ENCODE measurements around the gene FGGY.
"Not testable (repeated sequence)": the region's sequence is repeated elsewhere in the genome, so short reads cannot be mapped to it uniquely, and the experiment has no call there.

The FGGY gene

GRCh38 chr1:59289570-59289969 is 7.3 kb upstream of the FGGY start:
- no peak for DNase-seq (ENCODE audit: low spot score)

- DNase-seq (ENCODE audit: low spot score), result no peak
Measured at GRCh38 chr1:59290193-59290949, 6.5 kb upstream of the FGGY start.

GRCh38 chr1:59291561-59291960 is 5.3 kb upstream of the FGGY start:
- DNase-seq (ENCODE audit: low spot score), result no peak

- peak; percentile 55 for DNase-seq (ENCODE audit: low spot score)
Measured at GRCh38 chr1:59292562-59292961, 4.3 kb upstream of the FGGY start.

- no peak for DNase-seq (ENCODE audit: low spot score)
Measured at GRCh38 chr1:59293206-59293605, 3.7 kb upstream of the FGGY start.

GRCh38 chr1:59293849-59294248 is 3.0 kb upstream of the FGGY start:
- DNase-seq (ENCODE audit: low spot score), result no peak

GRCh38 chr1:59294423-59294822 is 2.5 kb upstream of the FGGY start:
- DNase-seq (ENCODE audit: low spot score), result no peak

- no peak for DNase-seq (ENCODE audit: low spot score)
Measured at GRCh38 chr1:59295618-59296017, 1.3 kb upstream of the FGGY start.

GRCh38 chr1:59298026-59298583 is 1.2 kb downstream of the FGGY start:
- no peak for DNase-seq (ENCODE audit: low spot score)

GRCh38 chr1:59298710-59299346 is 1.9 kb downstream of the FGGY start:
- DNase-seq (ENCODE audit: low spot score), result no peak

- not testable (repeated sequence) for DNase-seq (ENCODE audit: low spot score)
Measured at GRCh38 chr1:59299670-59300069, 2.8 kb downstream of the FGGY start.

GRCh38 chr1:59302297-59302696 is 5.4 kb downstream of the FGGY start:
- no peak for DNase-seq (ENCODE audit: low spot score)

GRCh38 chr1:59302871-59303270 is 6.0 kb downstream of the FGGY start:
- no peak for DNase-seq (ENCODE audit: low spot score)

GRCh38 chr1:59305188-59305587 is 8.3 kb downstream of the FGGY start:
- DNase-seq (ENCODE audit: low spot score), result no peak

GRCh38 chr1:59307591-59307990 is 10.7 kb downstream of the FGGY start:
- no peak for DNase-seq (ENCODE audit: low spot score)

- no peak for DNase-seq (ENCODE audit: low spot score)
Measured at GRCh38 chr1:59308839-59309238, 11.9 kb downstream of the FGGY start.

GRCh38 chr1:59309392-59309791 is 12.5 kb downstream of the FGGY start:
- no peak for DNase-seq (ENCODE audit: low spot score)

GRCh38 chr1:59309795-59310548 is 13.1 kb downstream of the FGGY start:
- no peak for DNase-seq (ENCODE audit: low spot score)

GRCh38 chr1:59310549-59311250 is 13.8 kb downstream of the FGGY start:
- DNase-seq (ENCODE audit: low spot score), result no peak

- DNase-seq (ENCODE audit: low spot score), result no peak
Measured at GRCh38 chr1:59314776-59315528, 18.1 kb downstream of the FGGY start.
